Hepatocyte (in vitro differentiated cells): ENCODE data around the gene EPHB1.

Source experiments
- CTCF ChIP-seq: fragments of 200-600 bp; sonication (generic); IDR thresholded peaks from 2 replicates; pipeline ENCODE4 v1.5.1; 2016; ENCODE audit warnings: antibody characterized with exemption, mild to moderate bottlenecking; ENCODE audit not compliant: poor library complexity
- EZH2 ChIP-seq: fragments of 200-600 bp; sonication (generic); IDR thresholded peaks from 2 replicates; pipeline ENCODE4 v1.6.1; 2016; ENCODE audit warnings: antibody characterized with exemption, mild to moderate bottlenecking, borderline replicate concordance

GRCh38 chr3:134836921-134837320, 41.9 kb downstream of the EPHB1 start:
- no peak for TF ChIP-seq EZH2
- no peak for TF ChIP-seq CTCF
